Thoracic aorta endothelial cell (primary cell): ENCODE measurements around the gene TLK2. TPM values are rescaled to one million over a fixed set of nuclear protein-coding genes. Genes with fewer than 3 reads are reported as not detected.

Experiments used
- small RNA-seq: library from RNA; depleted of rRNA; stranded (forward); fragments of <200 nt; gene quantifications from one replicate; pipeline ENCODE3, GENCODE V24; 2012
- total RNA-seq: library from RNA; depleted of rRNA; stranded (reverse); fragments of >200 nt; gene quantifications from 2 replicates; pipeline ENCODE4 v1.2.3, GENCODE V29; 2012

Gene TLK2
- total RNA-seq: 58.2 and 60.9 TPM in 2 replicates

DNA sequence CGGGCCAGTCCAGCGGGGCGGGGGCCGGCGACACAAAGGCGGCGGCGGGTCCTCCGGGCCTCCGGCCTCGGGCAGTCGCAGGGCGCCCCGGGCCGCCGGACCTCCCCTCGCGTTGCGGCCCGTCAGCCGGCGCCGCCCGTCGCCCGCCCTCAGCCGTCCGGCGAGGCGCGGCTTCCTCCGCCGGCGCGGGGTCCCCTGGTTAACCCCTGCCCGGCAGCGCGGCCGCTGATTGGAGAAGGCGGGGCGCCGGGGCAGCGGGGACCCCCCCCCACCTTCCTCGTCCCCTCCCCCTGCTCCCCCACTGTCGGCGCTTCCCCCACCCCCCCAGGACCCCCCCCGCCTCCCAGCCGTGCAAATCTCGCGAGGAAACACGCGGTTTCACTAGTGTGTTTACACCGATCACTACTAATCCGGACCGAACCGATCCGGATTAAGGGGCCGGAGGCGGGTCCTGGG is at the start of gene TLK2:
Gene TLK2, plus strand, starts transcription at position 402 of the 456 bp plus-strand sequence. CDS start 2,301 bp downstream, outside the sequence.

DNA sequence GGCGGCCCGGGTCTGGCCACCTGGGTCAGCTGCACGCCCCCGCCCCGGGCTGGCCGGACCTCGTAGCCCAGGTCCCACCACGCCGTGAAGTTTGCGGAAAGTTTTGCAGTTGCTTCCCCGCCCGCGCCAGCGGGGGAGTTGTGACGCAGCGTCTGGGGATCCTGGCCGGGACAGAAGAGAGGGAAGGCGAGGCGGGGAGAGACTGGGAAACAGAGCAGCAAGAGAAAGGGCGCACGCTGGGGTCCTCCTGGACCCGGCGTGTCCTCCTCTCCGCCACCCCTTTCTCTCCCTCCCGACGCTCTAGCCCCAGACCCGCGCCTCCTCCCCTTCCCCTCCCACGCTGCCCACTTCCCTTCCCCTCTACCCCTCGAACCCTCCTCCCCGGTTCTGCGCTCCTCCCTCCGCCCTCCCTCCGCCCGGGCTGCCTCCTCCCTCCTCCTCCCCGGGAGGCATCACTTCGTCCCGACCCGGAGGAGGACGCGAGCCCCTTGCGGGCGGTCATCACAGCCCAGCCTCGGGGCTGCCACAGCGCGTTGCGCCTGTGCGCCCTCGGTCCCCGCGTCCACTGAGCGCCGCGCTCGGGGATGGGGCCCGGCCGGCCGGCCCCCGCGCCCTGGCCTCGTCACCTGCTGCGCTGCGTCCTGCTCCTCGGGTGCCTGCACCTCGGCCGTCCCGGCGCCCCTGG is 148.7 kb downstream of the TLK2 start, which contains the start of gene MRC2:
Gene MRC2, plus strand, starts transcription at position 452 of the 685 bp plus-strand sequence. Its CDS starts 133 bp downstream, at position 585.

Small RNAs within 50 kb of the gene (small RNA-seq; reads per million reads assigned to genes)
- gene RF00019: not detected

Other genes starting within 250 kb of the TLK2 start
- not detected in 2 replicates for gene EFCAB3, start 98.3 kb upstream of the TLK2 start, total RNA-seq
- gene METTL2A, start 54.9 kb upstream of the TLK2 start, total RNA-seq: 28.9 and 29.3 TPM in 2 replicates
- 54.6 and 59.6 TPM in 2 replicates for gene MRC2, start 148.8 kb downstream of the TLK2 start, total RNA-seq